Pancreas (tissue), 10 donors: Measurements from ENCODE around the gene ALDOA. TPM values are rescaled to one million over a fixed set of nuclear protein-coding genes. Genes with fewer than 3 reads are reported as not detected.

Experiments used
- ATAC-seq, 4 donors: fragments of 200-7000 bp; cut with Tn5 transposase; one replicate each; pipeline versions ENCODE4 v1.8.0 to v1.9.1; 2020; ENCODE audit warnings: mild to moderate bottlenecking in 4 of 4, moderate library complexity in 4 of 4
- DNase-seq, 6 donors: peaks; one replicate each; pipeline ENCODE4 v3.0.0-alpha.2; 2020
- FAIRE-seq: peaks from 2 replicates; lab custom pipeline; 2012; peaks lifted over from hg19 to GRCh38; lab: Jason Lieb, UNC
- H3K27ac ChIP-seq, 4 donors: fragments of 200-600 bp; sonication (generic); 1 replicate in 3 of 4; 2 replicates in 1 of 4; pipeline versions ENCODE4 v1.5.0 to v1.8.0; 2020
- H3K27me3 ChIP-seq, 4 donors: fragments of 200-600 bp; one replicate each; pipeline ENCODE4 v1.8.0; 2021
- H3K36me3 ChIP-seq, 3 donors: fragments of 200-600 bp; sonication (generic) in 1 of 3; one replicate each; pipeline versions ENCODE4 v1.5.0 to v1.8.0; 2020 to 2021
- H3K4me1 ChIP-seq, 3 donors: fragments of 200-600 bp; one replicate each; pipeline ENCODE4 v1.8.0; 2021
- H3K4me3 ChIP-seq, 4 donors: fragments of 200-600 bp; sonication (generic) in 2 of 4; one replicate each; pipeline versions ENCODE4 v1.5.0 to v1.8.0; 2020 to 2021
- H3K9me3 ChIP-seq, 4 donors: fragments of 200-600 bp; one replicate each; pipeline ENCODE4 v1.8.0; 2021
- WGBS, 2 donors: extraction: QIAGEN DNeasy Blood & Tissue Kit; methylation state at CpG; one replicate each; pipeline ENCODE4 v1.1.7; 2013; 5-methylcytosine and 5-hydroxymethylcytosine counted together
- intact Hi-C, 3 donors: fragments of 100-400 bp; cut with DNase I; formaldehyde crosslinking; loops; one replicate each; pipeline versions ENCODE4 v1.11.1 to v1.14.2; 2022
- polyA plus RNA-seq, 2 donors: library from polyadenylated mRNA; stranded (reverse); fragments of 200-250 nt; gene quantifications; one replicate each; pipeline ENCODE4 v1.2.3, GENCODE V29; 2013
- total RNA-seq, 6 donors: library from RNA; stranded (reverse); fragmentation: NEBNext Ultra II Directional in 4 of 6; extraction: Animal tissue kit (Norgen Biotek cat#: 25700) in 4 of 6; gene quantifications; one replicate each; pipeline versions ENCODE4 v1.2.1 to v1.2.4, GENCODE V29; 2021 to 2023
- TF ChIP-seq, protein P1 (sequence below), 4 donors: fragments of 200-600 bp; sonication (generic) in 3 of 4; IDR thresholded peaks; one replicate each; pipeline versions ENCODE4 v1.5.0 to v1.8.0; 2021; ENCODE audit warnings: antibody characterized with exemption in 4 of 4
- donor health status: healthy with polysubstance abuse.
- donor health status: DM: no; HTN: no; CAD: no; lungs with moderate emphysema.
- donor health status: DM: no; HTN: no; CAD: no.
- donor health status: control.
- donor health status: control.
- donor health status: Bipolar disorder and iron deficiency.
- donor health status: DM: yes; HTN: yes; CAD: no.
- donor health status: DM: no; HTN: no; CAD: no.
- donor health status: DM: no; HTN: no; CAD: no.
- donor health status: DM: yes; HTN: yes; CAD: no.

ALDOA gene
- total and polyA plus RNA-seq, 8 donors, result 234 to 425 (median 327) TPM

DNA sequence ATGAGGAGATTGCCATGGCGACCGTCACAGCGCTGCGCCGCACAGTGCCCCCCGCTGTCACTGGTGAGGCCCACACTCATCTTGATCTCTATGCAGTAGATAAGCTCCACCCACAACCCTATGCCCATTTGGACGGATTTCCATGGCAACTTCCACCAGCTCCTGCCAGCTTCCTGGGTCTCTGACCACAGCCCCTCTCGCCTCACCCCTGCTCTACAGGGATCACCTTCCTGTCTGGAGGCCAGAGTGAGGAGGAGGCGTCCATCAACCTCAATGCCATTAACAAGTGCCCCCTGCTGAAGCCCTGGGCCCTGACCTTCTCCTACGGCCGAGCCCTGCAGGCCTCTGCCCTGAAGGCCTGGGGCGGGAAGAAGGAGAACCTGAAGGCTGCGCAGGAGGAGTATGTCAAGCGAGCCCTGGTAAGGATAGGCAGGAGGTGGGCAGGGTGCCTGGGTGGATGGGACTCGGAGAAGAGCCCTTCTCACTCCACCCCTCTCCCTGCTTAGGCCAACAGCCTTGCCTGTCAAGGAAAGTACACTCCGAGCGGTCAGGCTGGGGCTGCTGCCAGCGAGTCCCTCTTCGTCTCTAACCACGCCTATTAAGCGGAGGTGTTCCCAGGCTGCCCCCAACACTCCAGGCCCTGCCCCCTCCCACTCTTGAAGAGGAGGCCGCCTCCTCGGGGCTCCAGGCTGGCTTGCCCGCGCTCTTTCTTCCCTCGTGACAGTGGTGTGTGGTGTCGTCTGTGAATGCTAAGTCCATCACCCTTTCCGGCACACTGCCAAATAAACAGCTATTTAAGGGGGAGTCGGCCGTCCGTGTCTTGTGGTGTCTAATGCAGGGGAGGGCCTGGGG lies 4.3 kb downstream of the ALDOA start:
- ATAC-seq (no peak), FAIRE-seq (no peak), DNase-seq (peak in 2 of 6 donors; percentile 16 to 63)
- H3K4me1 ChIP-seq, result peaks cover 0 to 13% (median 8%) of the 10 kb centered on the region in 3 donors
- WGBS, 2 donors, result 83 to 87% methylated on average over 30 to 31 of the region's 31 CpGs
- H3K36me3 ChIP-seq, result peaks cover 18 to 40% (median 34%) of the 10 kb centered on the region in 3 donors
- H3K27me3 ChIP-seq, result no peaks in the 10 kb centered on the region
- no peak overlapping the region for H3K27ac ChIP-seq
- TF ChIP-seq, protein P1, sequence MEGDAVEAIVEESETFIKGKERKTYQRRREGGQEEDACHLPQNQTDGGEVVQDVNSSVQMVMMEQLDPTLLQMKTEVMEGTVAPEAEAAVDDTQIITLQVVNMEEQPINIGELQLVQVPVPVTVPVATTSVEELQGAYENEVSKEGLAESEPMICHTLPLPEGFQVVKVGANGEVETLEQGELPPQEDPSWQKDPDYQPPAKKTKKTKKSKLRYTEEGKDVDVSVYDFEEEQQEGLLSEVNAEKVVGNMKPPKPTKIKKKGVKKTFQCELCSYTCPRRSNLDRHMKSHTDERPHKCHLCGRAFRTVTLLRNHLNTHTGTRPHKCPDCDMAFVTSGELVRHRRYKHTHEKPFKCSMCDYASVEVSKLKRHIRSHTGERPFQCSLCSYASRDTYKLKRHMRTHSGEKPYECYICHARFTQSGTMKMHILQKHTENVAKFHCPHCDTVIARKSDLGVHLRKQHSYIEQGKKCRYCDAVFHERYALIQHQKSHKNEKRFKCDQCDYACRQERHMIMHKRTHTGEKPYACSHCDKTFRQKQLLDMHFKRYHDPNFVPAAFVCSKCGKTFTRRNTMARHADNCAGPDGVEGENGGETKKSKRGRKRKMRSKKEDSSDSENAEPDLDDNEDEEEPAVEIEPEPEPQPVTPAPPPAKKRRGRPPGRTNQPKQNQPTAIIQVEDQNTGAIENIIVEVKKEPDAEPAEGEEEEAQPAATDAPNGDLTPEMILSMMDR (IDR thresholded peaks at IDR 0.05), result no peak
- H3K4me3 ChIP-seq, result no peak overlapping the region
- intact Hi-C loops, result no loop called here
- no peaks in the 10 kb centered on the region for H3K9me3 ChIP-seq

GRCh38 chr16:30070490-30070889 lies 4.9 kb downstream of the ALDOA start:
- peaks cover 0 to 13% (median 12%) of the 10 kb centered on the region in 3 donors for H3K4me1 ChIP-seq
- ATAC-seq, result no peak
- peaks cover 18 to 40% (median 34%) of the 10 kb centered on the region in 3 donors for H3K36me3 ChIP-seq
- DNase-seq, result no peak
- no peaks in the 10 kb centered on the region for H3K9me3 ChIP-seq
- no peak for FAIRE-seq
- TF ChIP-seq, protein P1 (IDR thresholded peaks at IDR 0.05), result no peak
- no peak overlapping the region for H3K27ac ChIP-seq
- intact Hi-C loops, result no loop called here
- no peaks in the 10 kb centered on the region for H3K27me3 ChIP-seq
- no peak overlapping the region for H3K4me3 ChIP-seq

GRCh38 chr16:30075503-30076275 lies 10.1 kb downstream of the ALDOA start, which contains the start of gene PPP4C:
TSS of gene PPP4C (plus strand) at chr16:30075994. CDS start at chr16:30076378, 384 bp downstream.
- peak within 1 kb of the TSS; percentile 70 to 99 (median 96) for H3K4me3 ChIP-seq
- peak within 1 kb of the TSS; percentile 78 to 93 (median 84) for H3K27ac ChIP-seq
- peak; percentile 83 to 95 (median 88) for DNase-seq
- no peak for FAIRE-seq
- no peaks in the 10 kb centered on the region for H3K9me3 ChIP-seq
- TF ChIP-seq, protein P1 (IDR thresholded peaks at IDR 0.05), result no peak
- ATAC-seq, result peak; percentile 93 to 98 (median 96)
- peaks cover 0 to 5% (median 3%) of the 10 kb centered on the region in 3 donors for H3K36me3 ChIP-seq
- intact Hi-C loops, result no loop called here
- WGBS, 2 donors, result 2% methylated on average over 56 to 67 of the region's 67 CpGs
- peaks cover 7 to 20% (median 9%) of the 10 kb centered on the region in 3 donors for H3K4me1 ChIP-seq
- H3K27me3 ChIP-seq, result no peaks in the 10 kb centered on the region

- TF ChIP-seq, protein P1 (IDR thresholded peaks at IDR 0.05), result no peak
- peaks cover 0 to 5% (median 0%) of the 10 kb centered on the region in 3 donors for H3K36me3 ChIP-seq
- H3K27me3 ChIP-seq, result no peaks in the 10 kb centered on the region
- H3K4me1 ChIP-seq, result peaks cover 9 to 22% (median 11%) of the 10 kb centered on the region in 3 donors
- ATAC-seq (peak; percentile 25 to 33 (median 30)), DNase-seq (peak in 2 of 6 donors; percentile 57 to 73), FAIRE-seq (no peak)
- no peaks in the 10 kb centered on the region for H3K9me3 ChIP-seq
- peak overlapping the region; percentile 70 to 99 (median 96) for H3K4me3 ChIP-seq
- 1% methylated on average over 33 of the region's 33 CpGs for WGBS, 2 donors
- H3K27ac ChIP-seq, result peak overlapping the region; percentile 78 to 93 (median 84)
- intact Hi-C loops, result no loop called here
These were observed 10.8 kb downstream of the ALDOA start for GRCh38 chr16:30076276-30076791.
